Renal cortex interstitium (tissue), 11 donors: ENCODE data around the gene TKFC. TPM values are rescaled to one million over a fixed set of nuclear protein-coding genes. Genes with fewer than 3 reads are reported as not detected.
A peak's percentile ranks its signal among the peaks of the same experiment; 100 is the strongest.

Experiments used
- DNase-seq, 11 donors: peaks; one replicate each; pipeline ENCODE4 v3.0.0-alpha.2; 2013; ENCODE audit warnings: low read depth in 9 of 11, low spot score in 4 of 11; ENCODE audit errors: extremely low read depth in 1 of 11
- polyA plus RNA-seq, 3 donors: library from polyadenylated mRNA; unstranded; fragments of 120-200 nt; gene quantifications; one replicate each; pipeline ENCODE4 v1.2.1, GENCODE V29; 2013; ENCODE audit not compliant: insufficient read length in 3 of 3

TKFC gene
- polyA plus RNA-seq, 3 donors, result 50.3 to 67.4 (median 62.4) TPM

DNA sequence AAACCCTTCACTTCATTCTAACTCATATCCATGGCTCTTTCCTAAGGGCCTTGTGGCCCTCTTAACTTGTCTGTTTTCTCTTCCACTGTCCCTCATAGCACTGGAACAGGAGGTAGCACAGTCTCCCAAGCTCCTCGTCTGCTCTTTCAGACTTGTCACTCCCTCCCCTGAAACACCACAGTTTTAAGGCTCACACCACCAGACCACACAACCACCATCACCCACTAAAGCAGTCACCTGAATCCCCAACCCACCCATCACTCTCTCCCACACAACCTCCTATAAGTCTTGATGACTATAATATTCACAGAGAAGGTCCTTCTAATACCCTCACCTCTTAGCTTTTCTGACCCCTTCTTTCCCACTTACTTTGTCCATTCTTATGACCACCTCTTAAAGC lies 26.8 kb upstream of the TKFC start:
- no peak for DNase-seq

GRCh38 chr11:61307354-61307753 lies 25.7 kb upstream of the TKFC start:
- DNase-seq, result no peak

DNA sequence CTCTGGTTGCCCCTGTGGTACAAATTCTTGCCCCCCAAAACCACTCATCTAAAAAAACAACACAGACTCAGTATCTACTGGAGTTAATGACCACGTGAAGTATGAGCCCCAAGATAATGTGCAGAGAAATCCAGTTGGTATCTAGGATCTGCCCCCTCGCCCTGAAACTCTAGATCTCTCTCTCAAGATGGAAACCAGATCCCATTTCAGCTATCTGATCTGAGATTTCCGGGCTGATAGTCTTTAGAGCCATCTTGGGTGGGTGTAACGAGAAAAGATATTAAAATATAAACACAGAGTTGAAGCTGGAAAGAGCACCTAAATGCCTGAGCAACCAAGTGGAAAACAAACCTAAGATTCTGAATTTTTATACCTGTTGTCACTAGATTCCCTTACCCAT lies 23.9 kb upstream of the TKFC start:
- DNase-seq, result no peak

DNA sequence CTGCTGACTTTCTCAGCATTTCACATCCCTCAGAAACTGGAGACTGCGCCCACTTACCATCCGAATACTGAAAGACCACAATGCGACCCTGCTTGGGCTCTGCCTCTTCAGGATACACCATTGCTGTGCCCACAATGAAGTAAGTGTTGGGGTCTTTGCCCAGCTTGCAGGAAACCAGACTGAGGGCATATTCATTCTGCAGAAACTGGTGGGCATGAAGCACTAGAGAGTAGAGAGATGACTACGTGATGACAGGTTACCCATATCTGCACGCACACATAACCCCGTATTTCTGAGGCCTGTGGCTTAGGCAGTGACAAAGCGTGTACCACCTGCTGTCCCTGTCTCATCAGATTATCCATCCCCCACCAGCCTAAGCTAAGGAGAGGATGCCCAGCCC lies 23.3 kb upstream of the TKFC start:
- DNase-seq, result no peak

DNA sequence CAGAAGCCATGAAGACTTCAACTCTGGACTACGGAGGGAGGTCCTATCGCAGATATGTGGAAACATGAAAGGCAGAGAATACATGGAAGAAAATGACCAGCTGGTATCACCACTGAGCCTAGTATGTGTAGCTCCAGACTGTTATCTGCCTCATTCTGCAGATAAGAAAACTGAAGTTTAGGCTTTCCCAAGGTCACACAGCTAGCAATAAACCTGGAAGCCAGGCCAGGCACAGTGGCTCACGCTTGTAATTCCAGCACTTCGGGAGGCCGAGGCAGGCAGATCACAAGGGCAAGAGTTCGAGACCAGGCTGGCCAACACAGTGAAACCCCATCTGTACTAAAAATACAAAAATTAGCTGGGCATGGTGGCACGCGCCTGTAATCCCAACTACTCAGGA lies 22.3 kb upstream of the TKFC start:
- DNase-seq, result no peak

DNA sequence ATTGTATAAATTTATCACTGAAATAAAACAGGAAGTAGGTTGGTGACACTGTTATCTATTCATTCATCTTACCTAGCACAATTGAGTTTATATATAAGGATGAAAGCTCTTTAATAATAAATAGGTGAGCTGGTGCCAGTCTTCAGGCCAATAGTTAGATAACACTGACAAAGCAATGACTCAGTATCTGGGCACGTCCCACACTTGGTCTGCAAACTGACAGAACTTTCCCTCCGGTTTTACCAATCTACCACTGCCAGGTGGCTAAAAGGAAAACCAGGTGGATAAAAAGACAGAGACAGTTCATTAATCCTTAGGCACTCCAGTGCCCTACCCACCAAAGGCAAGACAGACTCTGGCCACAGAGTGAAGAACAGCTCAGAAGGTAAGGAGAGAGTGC lies 17.8 kb upstream of the TKFC start:
- DNase-seq, result no peak

DNA sequence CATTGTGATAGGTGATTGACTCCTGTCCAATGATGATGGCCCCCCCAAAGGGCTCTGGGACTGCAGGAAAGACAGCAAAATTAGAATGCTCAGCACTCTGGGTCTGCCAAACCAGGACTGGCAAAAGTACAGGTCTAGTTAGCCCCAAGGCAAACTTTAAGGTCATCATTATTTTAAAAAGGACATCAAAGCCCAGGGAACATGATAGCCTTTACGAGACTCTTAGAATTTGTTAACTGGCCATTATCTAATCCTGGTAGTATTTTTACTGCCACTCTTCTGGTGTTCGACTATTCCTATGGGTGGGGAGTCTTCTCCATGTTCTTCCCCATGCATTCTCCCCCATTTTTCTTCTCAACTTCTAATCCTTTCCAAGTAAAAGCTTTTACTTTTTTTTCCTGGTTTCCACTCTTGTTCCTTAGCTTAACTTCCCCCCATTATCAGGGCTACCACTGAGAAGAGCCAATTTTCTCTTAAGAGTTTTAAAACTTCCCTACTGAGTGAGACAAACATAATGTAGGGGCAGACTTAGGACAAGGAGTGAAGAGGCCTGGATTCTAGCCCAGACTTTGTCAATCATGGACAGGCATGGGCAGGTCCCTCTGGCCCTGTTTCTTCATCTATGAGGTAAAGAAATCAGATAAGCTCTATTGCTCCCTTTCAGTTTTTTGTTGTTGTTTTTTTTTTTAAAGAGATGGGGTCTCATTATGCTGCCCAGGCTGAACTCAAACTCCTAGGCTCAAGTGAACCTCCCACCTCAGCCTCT lies 7.2 kb upstream of the TKFC start:
- no peak for DNase-seq

DNA sequence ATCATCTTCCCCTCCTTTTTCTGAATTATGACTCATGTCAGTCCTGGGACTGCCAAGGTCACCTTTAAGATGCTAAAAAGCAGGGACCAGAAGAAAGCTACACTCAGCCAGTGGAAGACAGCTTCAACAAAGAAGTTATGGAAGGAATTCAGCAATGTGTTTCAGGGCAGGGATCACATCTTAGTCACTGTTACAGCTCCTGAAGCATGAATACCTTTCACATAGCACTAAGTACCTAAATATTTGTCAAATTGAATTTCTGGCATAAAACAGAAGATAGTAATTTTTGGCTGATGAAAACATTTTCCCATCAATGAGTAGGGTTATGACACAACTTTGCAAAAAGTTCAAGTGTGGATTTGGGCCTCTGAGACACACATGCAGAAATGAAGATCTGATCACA lies 5.4 kb upstream of the TKFC start:
- no peak for DNase-seq

GRCh38 chr11:61328351-61328750 lies 4.7 kb upstream of the TKFC start:
- no peak for DNase-seq

- no peak for DNase-seq
Measured at GRCh38 chr11:61329871-61330270, 3.2 kb upstream of the TKFC start.

GRCh38 chr11:61331651-61332050 lies 1.4 kb upstream of the TKFC start:
- DNase-seq, result no peak

DNA sequence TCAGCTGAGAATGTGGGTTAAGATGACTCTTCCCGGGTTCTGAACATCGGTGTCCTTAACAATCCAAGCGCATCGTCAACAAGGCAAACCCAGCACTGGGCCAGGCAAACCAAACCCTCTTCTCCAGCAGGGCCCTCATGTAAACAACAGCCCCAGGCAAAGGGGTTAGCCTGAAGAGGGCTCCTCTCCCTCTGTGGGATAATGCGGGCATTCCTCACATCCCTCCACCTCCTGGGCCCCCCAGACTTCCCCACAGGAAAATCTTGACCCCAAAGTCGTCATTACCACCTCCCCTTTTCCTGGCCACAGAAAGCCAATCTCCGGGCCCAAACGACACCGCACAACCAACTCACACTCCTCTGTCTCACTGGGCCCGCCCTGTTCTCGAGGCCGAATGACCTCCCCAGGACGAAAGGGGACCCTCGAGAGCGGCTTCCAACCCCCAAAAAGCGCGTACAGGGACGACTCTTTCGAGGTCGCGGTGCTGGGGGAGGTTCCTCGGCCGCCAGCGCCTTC lies 689 bp upstream of the TKFC start:
- no peak for DNase-seq

DNA sequence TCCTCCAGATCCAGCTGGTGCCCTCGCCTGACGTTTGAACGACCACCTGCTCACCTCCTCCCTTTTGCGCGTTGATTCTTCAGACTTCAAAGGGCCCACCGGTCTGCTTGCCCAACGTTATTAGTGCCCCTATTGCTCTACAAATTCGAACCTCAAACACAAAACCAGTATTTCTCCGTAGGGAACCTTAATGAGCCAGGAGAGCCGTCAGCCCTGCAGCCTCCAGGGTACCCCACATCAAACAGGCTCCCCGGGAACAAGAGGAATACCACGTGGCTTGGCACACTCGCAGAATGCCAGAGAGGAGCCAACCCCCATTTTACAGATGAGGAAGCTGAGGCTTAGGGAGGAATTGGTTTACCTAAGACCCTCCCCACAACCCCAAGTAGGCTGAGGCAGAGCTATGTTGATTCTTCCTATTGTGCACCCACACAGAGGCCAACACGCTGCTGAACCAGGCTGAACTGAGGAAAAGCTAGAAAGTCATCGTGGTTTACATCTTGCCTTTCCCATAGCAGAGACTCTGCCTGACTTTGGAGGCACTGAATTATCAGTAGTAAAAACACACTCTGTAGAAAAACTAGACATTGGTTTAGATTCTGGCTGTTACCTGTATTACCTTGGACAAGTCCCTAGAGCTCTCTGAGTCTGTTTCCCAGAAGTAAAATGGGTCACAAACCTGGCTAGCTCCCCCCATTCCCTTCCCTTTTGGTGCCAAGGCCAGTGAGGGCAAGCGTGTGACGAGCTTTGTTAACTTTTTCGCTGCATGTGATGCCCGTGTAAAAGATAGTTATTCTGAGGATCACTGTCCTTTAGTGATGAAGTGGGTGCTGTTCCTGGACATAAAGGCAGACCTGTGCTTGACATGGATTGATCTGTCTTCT lies 764 bp downstream of the TKFC start:
- DNase-seq, result no peak

GRCh38 chr11:61334434-61335354 lies 1.7 kb downstream of the TKFC start:
- no peak for DNase-seq

GRCh38 chr11:61335355-61335710 lies 2.3 kb downstream of the TKFC start:
- no peak for DNase-seq

DNA sequence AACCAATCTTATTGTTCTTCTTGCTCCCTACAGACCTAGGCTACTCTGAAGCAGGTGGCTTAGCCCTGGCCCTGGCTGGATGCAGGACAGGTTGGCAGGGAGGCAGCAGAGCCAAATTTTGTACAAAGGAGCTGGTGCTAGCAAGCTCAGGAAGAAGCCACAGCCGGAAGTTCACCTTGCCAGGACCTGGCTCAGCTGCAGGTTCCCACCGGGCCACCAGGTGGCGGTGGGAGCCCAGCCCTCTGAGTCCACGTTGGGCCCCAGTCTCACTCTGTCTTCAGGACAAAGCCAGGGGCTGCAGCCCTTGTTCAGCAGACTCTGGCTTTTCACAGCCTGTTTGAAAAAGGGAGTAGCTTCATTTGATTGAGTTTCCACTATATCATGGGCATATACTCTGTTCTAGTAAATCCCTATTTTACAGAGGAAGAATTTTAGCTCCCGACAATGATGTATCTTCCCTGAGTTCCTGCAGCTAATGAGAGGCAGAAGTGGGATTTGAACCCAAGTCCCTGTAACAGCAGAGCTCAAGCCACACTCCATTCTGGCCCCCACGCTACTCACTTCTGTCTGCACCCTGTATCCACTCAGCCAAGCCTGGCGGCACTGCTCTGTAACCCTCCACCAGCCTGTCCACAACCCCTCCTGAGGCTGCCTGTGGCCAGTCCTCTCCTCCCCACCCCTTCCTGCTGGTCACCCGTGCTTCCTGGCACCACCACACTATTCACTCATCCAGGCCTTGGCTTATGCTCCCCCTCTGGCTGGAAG lies 3.3 kb downstream of the TKFC start:
- peak; percentile 53 to 74 (median 63) for DNase-seq

GRCh38 chr11:61337706-61338470 lies 4.9 kb downstream of the TKFC start:
- DNase-seq, result no peak
